HuH-7.5 (cell line): ENCODE measurements around the gene PCDHAC2.

ENCODE experiments used
- DNase-seq: peaks from one replicate; pipeline ENCODE4 v3.0.0; 2011; ENCODE audit warnings: low spot score

PCDHAC2 gene

DNA sequence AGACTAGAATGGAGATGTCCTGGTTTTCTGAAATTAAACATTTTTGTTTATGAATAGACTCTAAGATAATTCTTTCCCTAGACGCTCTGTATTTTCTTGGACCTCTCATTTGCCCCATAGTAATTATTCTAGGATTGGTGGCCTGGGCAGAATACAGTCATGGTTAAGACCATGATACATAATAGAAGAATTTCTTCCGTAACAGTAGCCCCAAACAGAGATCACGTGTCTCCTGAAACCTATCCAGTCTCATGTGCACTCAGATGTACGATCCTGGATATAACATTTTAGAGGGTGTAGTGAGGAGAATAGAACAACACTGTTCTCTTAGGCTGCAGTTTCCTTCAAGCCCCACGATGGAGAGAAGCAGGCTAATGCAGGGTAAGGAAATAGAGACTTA lies 22.3 kb downstream of the PCDHAC2 start:
- no peak for DNase-seq

GRCh38 chr5:140989254-140990020 lies 23.2 kb downstream of the PCDHAC2 start:
- no peak for DNase-seq

- DNase-seq, result no peak
Measured at GRCh38 chr5:140992828-140993227, 26.6 kb downstream of the PCDHAC2 start.

- DNase-seq, result no peak
Measured at GRCh38 chr5:140996060-140996459, 29.8 kb downstream of the PCDHAC2 start.

DNA sequence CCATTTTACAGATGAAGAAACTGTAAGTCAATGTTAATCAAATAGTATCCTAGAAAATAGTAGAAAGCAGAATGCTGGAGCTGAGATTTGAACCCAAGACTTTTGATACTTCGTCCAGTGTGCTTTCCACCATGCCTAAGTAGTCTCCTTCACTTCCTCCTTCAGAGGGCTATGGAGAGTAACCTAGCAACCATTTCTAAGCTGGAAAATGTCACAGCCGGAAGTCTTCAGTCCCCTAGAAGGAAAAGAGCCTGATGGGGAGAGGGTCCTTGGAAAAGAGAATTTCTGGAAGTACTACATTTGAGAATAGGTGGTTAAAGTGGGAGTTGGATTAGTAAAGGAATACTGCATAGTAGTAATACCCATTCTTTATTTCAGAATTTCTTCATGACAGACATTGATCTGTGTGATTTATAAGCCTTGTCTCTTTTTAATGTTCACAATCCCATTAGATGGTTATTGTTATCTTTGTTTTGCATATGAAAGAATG lies 32.7 kb downstream of the PCDHAC2 start:
- DNase-seq, result no peak

- DNase-seq, result no peak
Measured at GRCh38 chr5:141001446-141001843, 35.2 kb downstream of the PCDHAC2 start.

- DNase-seq, result no peak
Measured at GRCh38 chr5:141001844-141002604, 35.7 kb downstream of the PCDHAC2 start.

DNA sequence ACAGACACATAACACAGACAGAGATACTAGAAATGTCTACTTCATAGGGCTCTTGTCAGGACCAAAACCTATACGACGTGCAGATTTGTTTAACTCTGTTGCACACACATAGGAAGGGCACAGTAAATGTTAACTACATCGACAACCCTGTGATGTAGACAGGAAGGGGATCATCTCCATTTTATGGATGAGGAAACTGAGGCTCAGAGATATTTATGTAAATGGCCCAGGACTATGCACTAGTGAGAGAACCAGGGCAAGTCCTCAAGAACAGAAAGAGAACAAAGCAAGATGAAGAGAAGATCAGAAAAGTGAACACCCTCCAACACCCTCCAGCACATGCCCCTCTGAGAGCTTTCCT lies 36.3 kb downstream of the PCDHAC2 start:
- DNase-seq, result no peak

DNA sequence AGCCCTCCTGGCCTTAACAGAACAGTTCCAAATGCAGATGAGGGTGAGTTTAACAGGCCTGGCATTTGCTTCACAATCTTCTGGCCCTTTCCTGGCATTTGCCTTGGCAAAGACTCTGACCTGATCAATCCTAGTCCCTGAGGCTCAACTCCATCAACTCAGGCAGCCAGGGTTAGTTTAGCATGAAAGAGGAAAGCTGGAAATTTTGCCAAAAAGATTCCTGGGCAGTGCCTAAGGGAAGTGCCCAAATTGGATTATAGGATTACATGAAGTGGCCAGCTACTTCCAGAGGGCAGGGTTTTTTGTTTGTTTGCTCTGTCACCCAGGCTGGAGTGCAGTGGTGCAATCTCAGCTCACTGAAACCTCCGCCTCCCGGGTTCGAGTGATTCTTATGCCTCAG lies 36.8 kb downstream of the PCDHAC2 start:
- no peak for DNase-seq

DNA sequence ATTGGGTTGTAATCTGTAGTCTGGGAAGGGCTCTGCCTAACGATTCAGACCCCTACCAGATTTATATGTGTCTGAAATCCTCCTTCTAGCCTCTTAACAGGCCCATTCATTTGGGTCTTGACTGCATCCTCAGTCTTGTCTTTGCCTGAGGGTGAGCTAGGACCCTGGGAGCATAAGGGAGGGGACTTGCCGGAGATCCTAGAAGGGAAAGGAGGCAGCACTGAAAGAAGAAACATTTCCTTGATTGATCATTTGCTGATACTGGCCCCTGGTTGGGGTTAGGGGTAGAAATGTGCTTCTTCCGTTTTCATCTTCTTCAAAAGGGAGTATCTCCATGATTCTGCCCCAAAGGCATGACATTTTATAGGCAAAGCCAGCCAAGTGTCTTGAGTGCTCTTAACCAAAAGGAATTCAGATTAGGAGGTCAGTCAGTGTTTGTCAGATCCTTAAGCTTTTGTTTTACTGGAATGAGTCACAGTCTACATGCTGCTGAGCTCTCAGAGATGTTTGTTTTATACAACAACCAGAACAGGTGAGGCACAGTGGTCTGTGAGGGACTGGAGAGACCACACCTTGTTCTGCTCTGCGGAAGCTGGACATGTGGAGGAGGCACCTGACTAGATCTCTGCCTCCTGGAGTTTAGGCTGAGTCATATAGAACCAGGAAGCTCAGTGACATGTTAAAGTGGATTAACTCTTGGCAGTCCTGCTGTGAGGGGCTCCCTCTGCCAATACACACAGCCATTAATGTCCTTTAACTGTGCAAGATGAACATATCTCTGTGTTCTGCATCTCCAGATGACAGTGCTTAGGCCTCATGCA lies 37.7 kb downstream of the PCDHAC2 start:
- no peak for DNase-seq

- no peak for DNase-seq
Measured at GRCh38 chr5:141007791-141008190, 41.5 kb downstream of the PCDHAC2 start.

DNA sequence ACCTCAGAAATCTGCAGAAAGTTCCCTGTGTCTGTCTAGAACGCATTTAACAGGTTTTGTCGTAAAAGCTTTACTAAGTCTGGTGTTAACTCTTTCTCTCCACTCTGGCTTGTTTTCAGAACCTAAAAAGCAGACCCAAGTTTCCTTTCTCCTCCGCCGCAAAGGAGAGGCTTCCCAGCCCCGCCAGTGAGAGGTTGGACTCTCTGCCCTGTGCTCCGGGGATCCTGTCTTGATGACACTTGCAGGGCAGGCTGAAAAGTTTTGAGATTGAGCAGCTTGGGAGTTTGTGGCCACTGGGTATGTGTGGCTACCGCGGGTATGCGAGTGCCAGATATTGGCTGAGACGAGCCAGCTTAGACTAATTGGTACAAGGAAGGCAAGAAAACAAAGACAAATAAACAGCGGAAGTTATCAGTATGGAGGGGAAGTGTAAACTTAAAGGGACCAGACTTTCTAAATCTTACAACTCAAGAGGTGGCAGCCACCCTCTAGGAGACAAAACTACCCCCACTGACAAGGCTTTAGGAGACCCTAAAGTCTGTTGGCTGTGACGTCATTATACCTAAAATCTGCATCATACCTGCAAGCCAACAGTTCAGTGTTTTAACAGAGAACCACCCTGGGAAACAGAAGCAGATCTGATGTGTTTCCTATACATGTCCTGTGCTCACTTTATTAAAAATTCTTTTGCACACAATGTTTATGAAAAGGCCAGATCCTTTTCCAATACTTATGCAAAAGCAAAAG lies 43.9 kb downstream of the PCDHAC2 start:
- no peak for DNase-seq

GRCh38 chr5:141017943-141018342 lies 51.7 kb downstream of the PCDHAC2 start:
- no peak for DNase-seq
